Pulmonary artery endothelial cell (primary cell): ENCODE results near the gene SPRR1A. TPM values are rescaled to one million over a fixed set of nuclear protein-coding genes. Genes with fewer than 3 reads are reported as not detected.

Source experiments
- DNase-seq: peaks from one replicate; pipeline ENCODE4 v3.0.0-alpha.2; 2011; ENCODE audit warnings: low read depth, low spot score
- total RNA-seq: library from RNA; depleted of rRNA; stranded (reverse); fragments of >200 nt; gene quantifications from 2 replicates; pipeline ENCODE4 v1.2.3, GENCODE V29; 2014

The SPRR1A gene
- total RNA-seq, 1 donor from 2014 or later: not detected

DNA sequence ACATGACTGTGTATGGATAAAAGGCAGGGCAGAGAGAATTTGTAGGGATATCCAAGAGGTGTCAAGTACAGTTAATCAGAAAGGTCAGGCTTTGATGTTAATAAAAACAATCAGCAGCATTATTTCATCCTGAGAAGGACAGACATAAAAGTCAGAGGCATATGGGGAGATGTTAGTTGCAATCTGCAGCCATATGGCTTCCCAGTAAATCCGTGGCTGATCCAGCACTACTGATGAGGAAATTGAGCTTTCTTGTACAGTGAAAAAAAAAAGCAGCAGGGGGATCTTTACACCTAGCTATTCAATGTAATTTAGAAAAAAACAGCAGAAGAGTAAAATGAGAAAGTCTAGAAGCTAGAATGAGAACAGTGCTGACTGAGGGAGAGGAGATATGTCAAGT, 44.9 kb downstream of the SPRR1A start:
- DNase-seq: no peak

DNA sequence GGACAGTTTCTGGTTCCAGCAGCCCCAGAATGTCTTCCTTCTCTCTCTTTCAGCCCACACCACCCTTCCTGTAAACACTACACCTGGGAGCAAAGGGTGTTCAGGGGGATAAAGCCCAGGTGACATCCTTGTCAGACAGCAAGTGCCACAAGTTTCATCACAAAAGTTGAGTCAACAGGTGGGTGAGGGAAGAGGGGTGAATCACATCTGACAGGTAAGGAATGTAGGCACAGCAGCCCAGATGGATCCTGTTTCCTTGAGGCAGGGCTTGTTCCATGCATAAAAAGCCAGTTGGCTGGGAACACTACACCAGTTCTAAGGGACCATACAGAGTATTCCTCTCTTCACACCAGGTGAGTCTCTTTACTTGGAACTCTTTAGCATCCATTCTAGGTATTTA, 47.0 kb downstream of the SPRR1A start, which contains the start of gene SPRR1B:
TSS of gene SPRR1B (plus strand) at position 309 of the 400 bp plus-strand sequence. CDS start 1,143 bp downstream, outside the sequence.
- no peak for DNase-seq

DNA sequence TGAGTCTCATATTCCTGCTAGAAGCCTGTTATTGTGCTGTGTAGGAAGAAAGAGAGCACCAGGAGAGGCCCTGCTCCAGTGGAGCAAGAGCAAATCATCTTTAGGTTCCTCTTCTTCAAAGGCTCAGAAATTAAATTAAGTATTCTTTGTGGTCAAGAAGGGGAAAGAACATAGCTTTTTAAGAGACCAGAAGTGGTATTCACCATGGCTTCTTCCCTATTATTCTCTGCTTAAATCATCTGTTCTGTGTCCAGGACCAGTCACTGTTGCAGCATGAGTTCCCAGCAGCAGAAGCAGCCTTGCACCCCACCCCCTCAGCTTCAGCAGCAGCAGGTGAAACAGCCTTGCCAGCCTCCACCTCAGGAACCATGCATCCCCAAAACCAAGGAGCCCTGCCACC, 48.2 kb downstream of the SPRR1A start:
- DNase-seq: no peak

DNA sequence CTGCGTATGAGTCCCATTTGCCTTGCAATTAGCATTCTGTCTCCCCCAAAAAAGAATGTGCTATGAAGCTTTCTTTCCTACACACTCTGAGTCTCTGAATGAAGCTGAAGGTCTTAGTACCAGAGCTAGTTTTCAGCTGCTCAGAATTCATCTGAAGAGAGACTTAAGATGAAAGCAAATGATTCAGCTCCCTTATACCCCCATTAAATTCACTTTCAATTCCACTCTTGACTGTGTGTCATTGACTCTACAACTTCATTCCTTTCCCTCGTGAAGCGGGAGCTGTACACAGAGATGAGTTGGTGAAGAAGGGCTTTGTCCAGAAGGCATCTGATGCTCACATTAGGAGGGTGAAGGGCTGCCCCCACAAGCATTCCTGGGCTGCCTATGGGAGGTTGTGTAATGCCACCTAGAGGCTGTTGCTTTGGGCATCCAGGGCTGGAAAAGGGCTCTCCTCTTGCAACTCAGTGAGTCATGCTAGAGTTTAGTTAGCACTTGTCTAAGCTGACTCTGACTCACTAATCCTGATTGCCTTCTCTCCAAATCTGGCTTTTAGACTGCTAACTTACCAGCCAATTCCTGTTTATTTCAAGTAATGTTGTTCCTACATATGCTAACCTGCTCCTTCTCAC, 48.9 kb downstream of the SPRR1A start:
- no peak for DNase-seq

DNA sequence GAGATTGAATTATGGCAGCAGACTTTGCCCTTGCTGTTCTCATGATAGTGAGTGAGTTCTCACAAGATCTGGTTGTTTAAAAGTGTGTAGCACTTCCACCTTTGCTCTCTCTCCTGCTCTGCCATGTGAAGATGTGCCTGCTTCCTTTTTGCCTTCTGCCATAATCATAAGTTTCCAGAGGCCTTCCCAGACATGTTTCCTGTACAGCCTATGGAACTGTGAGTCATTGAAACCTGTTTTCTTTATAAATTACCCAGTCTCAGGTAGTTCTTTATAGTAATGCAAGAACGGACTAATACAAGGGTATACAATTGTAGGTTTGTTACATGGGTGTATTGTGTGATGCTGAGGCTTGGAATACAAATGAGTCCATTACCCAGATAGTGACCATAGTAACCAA, 51.3 kb downstream of the SPRR1A start:
- no peak for DNase-seq

Other genes with a start within 250 kb of the SPRR1A start
- gene KPRP, start 226.1 kb upstream of the SPRR1A start, total RNA-seq: not detected in 2 replicates
- not detected in 2 replicates for gene LCE1F, start 208.9 kb upstream of the SPRR1A start, total RNA-seq
- gene LCE1E, start 197.8 kb upstream of the SPRR1A start, total RNA-seq: not detected in 2 replicates
- gene LCE1D, start 187.4 kb upstream of the SPRR1A start, total RNA-seq: not detected in 2 replicates
- gene LCE1C, start 177.4 kb upstream of the SPRR1A start, total RNA-seq: not detected in 2 replicates
- gene LCE1B, start 172.1 kb upstream of the SPRR1A start, total RNA-seq: not detected in 2 replicates
- not detected in 2 replicates for gene LCE1A, start 156.6 kb upstream of the SPRR1A start, total RNA-seq
- not detected in 2 replicates for gene LCE6A, start 141.2 kb upstream of the SPRR1A start, total RNA-seq
- not detected in 2 replicates for gene LCE7A, start 124.1 kb upstream of the SPRR1A start, total RNA-seq
- gene SMCP, start 105.8 kb upstream of the SPRR1A start, total RNA-seq: not detected in 2 replicates
- gene IVL, start 75.5 kb upstream of the SPRR1A start, total RNA-seq: under 0.01 TPM in 1 of 2 replicates, not detected in the other
- gene SPRR5, start 36.9 kb upstream of the SPRR1A start, total RNA-seq: not detected in 2 replicates
- gene SPRR4, start 13.4 kb upstream of the SPRR1A start, total RNA-seq: not detected in 2 replicates
- gene SPRR3, start 17.7 kb downstream of the SPRR1A start, total RNA-seq: not detected in 2 replicates
- not detected in 2 replicates for gene SPRR1B, start 47.1 kb downstream of the SPRR1A start, total RNA-seq
- not detected in 2 replicates for gene SPRR2D, start 57.0 kb downstream of the SPRR1A start, total RNA-seq
- not detected in 2 replicates for gene SPRR2A, start 73.4 kb downstream of the SPRR1A start, total RNA-seq
- gene SPRR2B, start 87.5 kb downstream of the SPRR1A start, total RNA-seq: not detected in 2 replicates
- not detected in 2 replicates for gene SPRR2E, start 110.4 kb downstream of the SPRR1A start, total RNA-seq
- gene SPRR2F, start 129.4 kb downstream of the SPRR1A start, total RNA-seq: not detected in 2 replicates
- gene SPRR2G, start 166.8 kb downstream of the SPRR1A start, total RNA-seq: not detected in 2 replicates
- not detected in 2 replicates for gene LELP1, start 219.3 kb downstream of the SPRR1A start, total RNA-seq
- gene PRR9, start 233.5 kb downstream of the SPRR1A start, total RNA-seq: not detected in 2 replicates